Measurements from ENCODE around the gene PRUNE2.
"Not testable (repeated sequence)": the region's sequence is repeated elsewhere in the genome, so short reads cannot be mapped to it uniquely, and the experiment has no call there.

Gene PRUNE2

GRCh38 chr9:76863832-76864231 lies 42.1 kb downstream of the PRUNE2 start:
- DNase-seq (ENCODE audit: low read depth): no peak

DNA sequence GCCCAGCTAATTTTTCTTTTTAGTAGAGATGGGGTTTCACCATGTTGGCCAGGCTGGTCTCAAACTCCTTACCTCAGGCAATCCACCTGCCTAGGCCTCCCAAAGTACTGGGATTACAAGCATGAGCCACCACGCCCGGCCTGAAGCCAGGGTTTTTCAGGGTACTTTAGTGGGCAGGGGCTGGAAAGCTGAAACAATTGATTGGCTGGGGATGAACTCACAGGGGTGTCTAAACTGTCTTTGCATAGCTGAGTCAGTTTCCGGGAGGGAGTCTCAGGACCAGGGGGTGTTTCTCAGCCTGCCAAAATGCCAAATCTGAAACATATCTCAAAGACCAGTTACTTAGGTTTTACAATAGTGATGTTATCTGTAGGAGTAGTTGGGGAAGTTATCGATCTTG lies 46.1 kb downstream of the PRUNE2 start:
- no peak for DNase-seq (ENCODE audit: low read depth)

GRCh38 chr9:76858248-76858647 lies 47.7 kb downstream of the PRUNE2 start:
- DNase-seq (ENCODE audit: low read depth): not testable (repeated sequence)

- DNase-seq (ENCODE audit: low read depth): no peak
Observed at GRCh38 chr9:76856016-76856415, 49.9 kb downstream of the PRUNE2 start.

GRCh38 chr9:76855015-76855414 lies 50.9 kb downstream of the PRUNE2 start:
- no peak for DNase-seq (ENCODE audit: low read depth)

DNA sequence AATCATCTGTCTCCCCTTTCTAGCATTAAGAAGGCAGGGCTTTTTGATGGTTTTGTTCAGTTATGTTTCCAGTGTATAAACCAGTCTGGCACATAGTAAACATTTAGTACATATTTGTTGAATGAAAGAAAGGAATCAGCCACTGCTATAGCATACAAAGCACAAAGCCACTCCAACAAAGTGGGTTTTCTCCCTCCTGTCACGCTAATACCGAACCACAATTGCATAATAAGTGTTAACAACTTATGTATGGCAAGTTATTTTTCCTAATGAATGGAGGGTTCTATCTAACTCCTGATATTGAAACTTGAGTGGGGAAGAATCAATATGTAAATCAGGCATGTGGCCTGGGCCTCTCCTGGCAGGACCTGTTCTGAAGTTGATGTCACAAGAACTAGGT lies 53.9 kb downstream of the PRUNE2 start:
- DNase-seq (ENCODE audit: low read depth): no peak

GRCh38 chr9:76846297-76846696 lies 59.6 kb downstream of the PRUNE2 start:
- DNase-seq (ENCODE audit: low read depth): no peak

GRCh38 chr9:76845254-76845653 lies 60.7 kb downstream of the PRUNE2 start:
- DNase-seq (ENCODE audit: low read depth): no peak

DNA sequence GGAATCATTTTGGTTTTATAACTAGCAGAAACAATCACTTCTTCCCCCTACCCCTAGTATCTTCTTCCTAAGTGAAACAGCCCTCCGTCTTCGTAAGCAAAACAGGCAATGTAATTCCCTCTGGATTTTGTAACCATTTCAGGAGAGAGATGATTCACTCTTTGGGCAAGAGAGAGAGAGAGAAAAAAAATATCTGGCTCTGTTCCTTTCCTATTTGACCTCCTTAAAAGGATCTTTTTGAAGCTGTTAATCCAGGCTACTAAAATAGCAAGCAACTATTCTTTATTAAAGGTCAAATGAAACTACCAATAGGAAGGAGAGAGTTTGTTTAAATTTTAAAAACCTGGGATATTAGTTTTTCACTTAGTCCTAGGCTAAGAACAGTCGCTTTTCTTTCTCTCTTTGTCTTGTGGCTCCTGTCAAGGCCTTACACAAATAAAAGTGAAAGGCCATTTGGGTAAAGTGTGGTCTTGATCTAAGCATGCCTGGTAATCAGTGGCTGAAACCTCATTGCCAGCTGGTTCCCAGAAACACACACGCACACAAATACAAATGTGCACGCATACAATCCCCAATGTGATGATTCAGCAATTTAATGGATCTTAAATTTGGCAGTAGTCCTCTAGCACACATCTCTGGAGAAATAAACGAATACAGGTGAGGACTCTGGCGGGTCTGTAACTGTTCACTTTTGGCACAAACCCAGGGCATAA lies 70.2 kb downstream of the PRUNE2 start:
- DNase-seq (ENCODE audit: low read depth): no peak

DNA sequence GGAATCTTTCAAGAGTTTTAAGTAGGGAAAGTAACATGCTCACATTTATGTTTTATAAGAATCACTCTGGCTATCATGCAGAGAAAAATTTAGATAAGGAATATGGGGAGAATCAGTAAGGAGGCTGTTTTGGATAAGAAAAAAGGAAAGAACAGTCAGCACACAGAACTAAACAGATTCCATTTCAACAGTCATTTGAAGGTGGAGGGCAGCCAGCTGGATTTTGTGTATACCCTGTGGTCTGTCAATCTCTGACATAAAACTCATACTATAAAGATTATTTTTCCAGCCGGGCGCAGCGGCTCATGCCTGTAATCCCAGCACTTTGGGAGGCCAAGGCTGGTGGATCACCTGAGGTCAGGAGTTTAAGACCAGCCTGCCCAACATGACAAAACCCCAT lies 77.5 kb downstream of the PRUNE2 start:
- no peak for DNase-seq (ENCODE audit: low read depth)

- DNase-seq (ENCODE audit: low read depth): no peak
Observed at GRCh38 chr9:76827296-76828080, 78.4 kb downstream of the PRUNE2 start.

GRCh38 chr9:76820431-76820830 lies 85.5 kb downstream of the PRUNE2 start:
- no peak for DNase-seq (ENCODE audit: low read depth)

DNA sequence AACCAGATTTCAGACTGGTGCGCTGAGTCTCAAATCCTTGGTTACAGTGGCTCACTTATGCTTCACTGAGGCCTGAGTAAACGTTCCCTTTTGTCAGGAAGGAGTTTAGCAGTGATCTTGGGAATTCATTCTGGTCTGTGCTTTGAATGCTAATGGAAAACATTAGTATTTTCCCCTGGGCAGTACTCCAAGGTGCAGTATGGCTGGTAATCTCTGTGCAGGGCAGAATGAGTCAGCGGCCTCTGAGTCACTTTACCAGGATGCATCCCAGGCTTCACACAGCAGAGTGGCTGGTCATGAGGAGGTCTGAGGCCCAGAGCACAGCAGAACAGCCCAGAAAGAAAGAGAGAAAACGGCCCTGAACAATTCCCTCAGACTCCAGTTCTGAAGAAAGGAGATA lies 87.6 kb downstream of the PRUNE2 start:
- no peak for DNase-seq (ENCODE audit: low read depth)

DNA sequence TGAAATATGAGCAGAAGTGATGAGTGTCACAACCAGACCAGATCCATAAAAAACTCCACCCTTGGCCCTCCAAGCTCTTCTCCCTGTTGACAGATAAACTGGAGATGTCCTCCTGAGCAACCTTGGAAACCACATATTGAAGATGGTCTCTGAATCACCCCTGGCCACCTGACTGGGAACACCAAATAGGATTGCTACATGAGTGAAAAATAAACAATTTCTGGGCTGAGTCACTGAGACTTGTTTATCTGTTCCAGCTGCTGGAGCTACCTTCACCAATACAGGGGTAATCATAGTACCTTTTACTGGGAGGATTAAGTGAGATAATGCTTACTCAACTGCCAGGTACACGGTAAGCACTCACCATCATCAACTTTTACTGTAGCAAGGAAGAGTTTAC lies 88.4 kb downstream of the PRUNE2 start:
- DNase-seq (ENCODE audit: low read depth): no peak

DNA sequence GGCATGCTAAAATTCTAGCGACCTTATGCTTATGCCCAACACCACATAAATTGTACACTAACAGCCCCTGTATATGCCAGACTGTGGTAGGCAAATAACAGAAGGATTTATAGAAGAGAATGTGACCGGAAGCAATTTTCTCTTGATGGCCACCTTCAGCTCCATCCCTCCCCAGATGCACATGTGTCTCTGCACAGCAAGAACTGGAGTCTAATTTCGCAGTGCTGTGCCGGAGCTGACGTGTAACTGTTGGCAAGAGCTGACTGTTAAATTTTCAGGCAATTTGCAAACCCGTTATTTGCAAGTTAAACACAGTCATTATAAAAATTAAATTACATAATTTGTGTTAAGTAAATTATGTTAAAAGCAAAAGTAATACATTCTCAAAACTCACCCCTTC lies 93.3 kb downstream of the PRUNE2 start:
- no peak for DNase-seq (ENCODE audit: low read depth)

- no peak for DNase-seq (ENCODE audit: low read depth)
Observed at GRCh38 chr9:76810377-76810957, 95.4 kb downstream of the PRUNE2 start.

- no peak for DNase-seq (ENCODE audit: low read depth)
Observed at GRCh38 chr9:76808636-76809035, 97.3 kb downstream of the PRUNE2 start.

GRCh38 chr9:76803762-76804161 lies 102.2 kb downstream of the PRUNE2 start:
- no peak for DNase-seq (ENCODE audit: low read depth)

GRCh38 chr9:76803083-76803482 lies 102.8 kb downstream of the PRUNE2 start:
- no peak for DNase-seq (ENCODE audit: low read depth)

DNA sequence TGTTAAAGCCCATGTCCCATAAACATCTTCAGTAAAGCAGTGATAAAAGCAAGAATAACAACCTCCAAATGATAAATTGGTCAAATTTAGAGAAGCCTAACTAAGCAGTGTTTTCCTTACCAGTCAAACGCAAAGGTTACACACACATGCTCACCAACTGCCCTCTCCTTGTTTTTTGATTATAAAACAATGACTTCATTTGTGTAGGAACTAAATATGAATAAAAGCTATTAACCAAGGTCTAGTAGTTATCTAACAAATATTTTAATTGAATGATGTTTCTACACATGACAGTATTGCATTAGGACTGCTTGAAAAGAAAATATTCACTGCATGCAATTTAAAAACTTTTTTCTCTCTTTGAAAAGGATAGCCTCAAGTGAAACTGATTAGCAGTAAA lies 105.0 kb downstream of the PRUNE2 start:
- no peak for DNase-seq (ENCODE audit: low read depth)

DNA sequence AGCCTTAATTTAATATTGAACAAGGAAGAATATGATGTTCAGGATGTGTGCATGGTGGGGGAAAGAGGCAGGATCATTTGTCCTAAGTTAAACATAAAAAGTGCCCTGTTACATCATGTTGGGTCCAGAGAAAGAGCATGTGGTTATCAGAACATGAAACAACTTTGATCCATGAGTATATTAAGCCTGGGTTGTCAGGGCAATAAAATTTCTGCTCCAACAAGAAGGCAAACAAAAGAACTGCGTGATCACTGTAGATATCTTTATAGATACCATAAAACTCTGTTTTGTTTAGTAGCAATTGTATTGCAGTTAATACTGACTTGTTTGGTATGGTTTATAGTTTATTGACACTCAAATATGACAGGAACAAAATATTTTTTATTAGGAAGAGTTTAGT lies 106.4 kb downstream of the PRUNE2 start:
- DNase-seq (ENCODE audit: low read depth): no peak

GRCh38 chr9:76798527-76798926 lies 107.4 kb downstream of the PRUNE2 start:
- no peak for DNase-seq (ENCODE audit: low read depth)

DNA sequence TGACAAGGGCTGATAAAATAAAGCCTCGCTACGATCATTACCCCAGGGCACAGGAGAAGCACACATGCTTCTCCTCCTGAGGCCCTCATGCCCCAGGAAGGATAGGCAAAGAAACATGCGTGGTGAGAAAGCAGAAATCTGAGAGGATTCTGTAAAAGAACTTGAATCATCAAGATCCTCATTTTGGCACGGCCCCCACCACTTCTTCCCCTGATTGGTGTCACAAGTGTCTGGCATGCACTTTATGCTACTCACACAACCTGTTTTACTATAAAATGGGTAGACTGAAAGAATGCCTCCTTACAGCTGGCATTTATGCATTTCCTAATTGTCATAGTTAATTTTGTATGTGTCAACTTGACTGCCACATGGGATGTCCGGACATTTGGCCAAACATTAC lies 109.6 kb downstream of the PRUNE2 start:
- DNase-seq (ENCODE audit: low read depth): no peak

Data from stimulated activated CD8-positive, alpha-beta memory T cell treated with anti-CD3 and anti-CD28 coated beads, Interleukin-15, amount 100 ng/mL, for 1 hour (primary cell).